Kidney epithelial cell (primary cell): ENCODE measurements around the gene BCL7A. TPM values are rescaled to one million over a fixed set of nuclear protein-coding genes. Genes with fewer than 3 reads are reported as not detected.
A peak's percentile ranks its signal among the peaks of the same experiment; 100 is the strongest.

Experiments
- DNase-seq: peaks from one replicate; pipeline ENCODE4 v3.0.0-alpha.2; 2010; ENCODE audit warnings: low read depth
- H3K27me3 ChIP-seq: 2 replicates; pipeline ENCODE4 v1.6.0; 2011; ENCODE audit warnings: low read length; ENCODE audit not compliant: control insufficient read depth, insufficient read depth
- H3K36me3 ChIP-seq: 2 replicates; pipeline ENCODE4 v1.5.1; 2011; ENCODE audit warnings: low read length; ENCODE audit not compliant: control insufficient read depth, insufficient read depth
- H3K4me3 ChIP-seq: 2 replicates; pipeline ENCODE4 v1.5.1; 2011; ENCODE audit warnings: low read depth, mild to moderate bottlenecking, control low read depth, low read length
- total RNA-seq: library from RNA; depleted of rRNA; stranded (reverse); fragments of >200 nt; gene quantifications from 2 replicates; pipeline ENCODE4 v1.2.3, GENCODE V29; 2015
- TF ChIP-seq, protein P1 (sequence below): IDR thresholded peaks from 2 replicates; pipeline ENCODE4 v1.5.1; 2011; ENCODE audit warnings: mild to moderate bottlenecking, moderate library complexity, low read length, control low read depth, inconsistent platforms; ENCODE audit not compliant: insufficient read depth, poor library complexity, severe bottlenecking

Gene BCL7A
- 20.5 and 23.8 TPM in 2 replicates for total RNA-seq

DNA sequence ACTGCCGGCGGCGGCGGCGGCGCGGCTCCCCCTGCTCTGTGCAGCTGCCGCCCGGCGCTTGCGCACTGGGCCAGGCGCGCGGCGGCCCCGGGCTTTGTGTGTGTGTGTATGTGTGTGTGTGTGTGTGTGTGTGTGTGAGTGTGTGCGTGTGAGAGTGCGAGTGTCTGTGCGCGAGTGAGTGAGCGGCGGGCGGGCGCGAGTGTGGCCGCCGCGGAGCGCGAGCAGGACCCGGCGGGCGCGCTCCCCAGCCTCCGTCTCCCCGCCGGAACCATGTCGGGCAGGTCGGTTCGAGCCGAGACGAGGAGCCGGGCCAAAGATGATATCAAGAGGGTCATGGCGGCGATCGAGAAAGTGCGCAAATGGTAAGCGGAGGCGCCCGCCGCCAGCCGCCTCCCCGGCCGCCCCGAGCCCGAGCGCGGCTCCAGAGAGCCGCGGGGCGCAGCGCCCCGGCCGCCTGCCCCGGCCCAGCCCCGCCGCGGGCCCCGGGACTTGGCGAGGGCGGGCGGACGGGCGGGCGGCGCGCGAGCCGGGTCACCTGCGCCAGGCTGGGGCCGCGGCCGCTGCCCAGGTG, at the start of gene BCL7A:
BCL7A (plus strand) TSS at position 63 of the 571 bp plus-strand sequence; CDS start at position 271, 208 bp downstream.
- peak within 1 kb of the TSS; percentile 65 for H3K4me3 ChIP-seq
- no peaks in the 10 kb centered on the region for H3K27me3 ChIP-seq
- no peak for DNase-seq
- H3K36me3 ChIP-seq, result no peaks in the 10 kb centered on the region
- TF ChIP-seq, protein P1, sequence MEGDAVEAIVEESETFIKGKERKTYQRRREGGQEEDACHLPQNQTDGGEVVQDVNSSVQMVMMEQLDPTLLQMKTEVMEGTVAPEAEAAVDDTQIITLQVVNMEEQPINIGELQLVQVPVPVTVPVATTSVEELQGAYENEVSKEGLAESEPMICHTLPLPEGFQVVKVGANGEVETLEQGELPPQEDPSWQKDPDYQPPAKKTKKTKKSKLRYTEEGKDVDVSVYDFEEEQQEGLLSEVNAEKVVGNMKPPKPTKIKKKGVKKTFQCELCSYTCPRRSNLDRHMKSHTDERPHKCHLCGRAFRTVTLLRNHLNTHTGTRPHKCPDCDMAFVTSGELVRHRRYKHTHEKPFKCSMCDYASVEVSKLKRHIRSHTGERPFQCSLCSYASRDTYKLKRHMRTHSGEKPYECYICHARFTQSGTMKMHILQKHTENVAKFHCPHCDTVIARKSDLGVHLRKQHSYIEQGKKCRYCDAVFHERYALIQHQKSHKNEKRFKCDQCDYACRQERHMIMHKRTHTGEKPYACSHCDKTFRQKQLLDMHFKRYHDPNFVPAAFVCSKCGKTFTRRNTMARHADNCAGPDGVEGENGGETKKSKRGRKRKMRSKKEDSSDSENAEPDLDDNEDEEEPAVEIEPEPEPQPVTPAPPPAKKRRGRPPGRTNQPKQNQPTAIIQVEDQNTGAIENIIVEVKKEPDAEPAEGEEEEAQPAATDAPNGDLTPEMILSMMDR, result no peak

DNA sequence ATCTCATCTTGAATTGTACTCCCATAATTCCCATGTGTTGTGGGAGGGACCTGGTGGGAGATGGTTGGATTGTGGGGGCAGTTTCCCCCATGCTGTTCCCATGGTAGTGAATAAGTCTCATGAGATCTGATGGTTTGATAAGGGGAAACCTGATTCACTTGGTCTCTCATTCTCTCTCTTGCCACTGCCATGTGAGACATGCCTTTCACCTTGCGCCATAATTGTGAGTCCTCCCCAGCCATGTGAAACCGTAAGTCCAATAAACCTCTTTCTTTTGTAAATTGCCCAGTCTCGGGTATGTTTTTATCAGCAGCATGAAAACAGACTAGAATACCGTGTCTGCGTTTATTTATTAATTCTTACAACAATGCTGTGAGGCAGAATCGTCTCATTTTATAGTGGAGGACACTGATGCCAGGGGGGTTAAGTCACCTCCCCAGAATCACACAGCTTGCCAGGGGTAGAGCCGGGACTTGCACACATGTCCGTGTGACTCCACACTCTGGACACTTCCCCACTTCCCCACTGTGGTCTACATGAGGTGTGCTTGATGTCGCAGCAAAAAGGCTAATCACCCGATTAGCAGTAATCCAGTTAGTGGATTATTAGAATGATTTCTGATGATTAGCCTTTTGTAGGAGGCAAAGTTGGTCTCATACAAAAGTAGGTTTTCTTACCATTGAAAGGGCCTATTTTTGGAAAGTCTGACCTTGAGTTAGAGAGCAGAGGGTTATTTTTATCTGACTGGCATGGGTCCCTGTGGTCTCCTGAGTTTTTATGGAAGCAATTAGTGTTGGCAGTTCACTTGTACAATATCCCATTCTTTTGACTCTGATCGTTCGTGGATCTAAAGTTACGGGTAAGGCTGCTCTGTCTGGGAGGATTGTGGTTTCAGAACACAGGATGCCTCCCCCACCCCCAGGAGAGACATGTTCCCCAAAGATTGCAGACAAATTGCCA, 47.4 kb upstream of the BCL7A start:
- TF ChIP-seq, protein P1, result no peak
- H3K4me3 ChIP-seq, result no peak overlapping the region
- H3K36me3 ChIP-seq, result no peaks in the 10 kb centered on the region
- H3K27me3 ChIP-seq, result no peaks in the 10 kb centered on the region
- DNase-seq, result no peak

DNA sequence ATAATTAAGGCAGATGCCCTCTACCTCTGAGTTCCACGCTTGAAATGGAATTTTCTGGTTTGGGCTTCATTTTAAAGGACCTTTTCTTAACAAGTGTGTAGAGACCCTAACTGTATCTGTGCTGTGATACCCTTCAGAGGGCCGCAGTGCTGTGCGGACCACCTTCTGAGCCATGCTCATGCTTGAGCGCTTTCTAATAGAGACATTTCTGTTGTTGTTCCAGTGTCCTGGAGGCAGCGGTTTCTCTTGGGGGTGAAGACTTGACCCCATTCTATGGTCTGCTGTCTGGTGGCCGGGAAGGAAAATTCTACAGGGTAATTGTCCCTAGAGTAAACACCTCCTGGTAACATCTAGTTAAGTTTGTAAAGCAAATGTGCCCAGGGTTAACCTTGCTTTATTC, 46.7 kb upstream of the BCL7A start:
- TF ChIP-seq, protein P1, result no peak
- Histone ChIP-seq H3K4me3 (no peak overlapping the region), H3K27me3 (no peaks in the 10 kb centered on the region), H3K36me3 (no peaks in the 10 kb centered on the region)
- DNase-seq, result no peak

DNA sequence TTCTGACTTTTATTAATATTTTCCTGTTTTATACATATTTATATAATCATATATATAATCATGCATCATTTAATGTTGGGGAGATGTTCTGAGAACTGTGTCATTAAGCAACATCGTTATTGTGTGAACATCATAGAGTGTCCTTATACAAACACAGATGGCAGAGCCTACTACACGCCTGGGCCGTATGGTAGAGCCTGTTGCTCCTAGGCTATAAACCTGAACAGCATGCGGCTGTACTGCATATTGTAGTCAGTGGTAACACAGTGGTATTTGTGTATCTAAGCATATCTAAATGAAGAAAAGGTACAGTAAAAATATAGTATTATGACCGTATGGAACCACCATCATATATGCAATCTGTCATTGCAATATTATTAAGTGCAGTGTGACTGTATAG, 44.7 kb upstream of the BCL7A start:
- H3K27me3 ChIP-seq, result no peaks in the 10 kb centered on the region
- no peaks in the 10 kb centered on the region for H3K36me3 ChIP-seq
- DNase-seq, result no peak
- TF ChIP-seq, protein P1, result no peak
- H3K4me3 ChIP-seq, result no peak overlapping the region

DNA sequence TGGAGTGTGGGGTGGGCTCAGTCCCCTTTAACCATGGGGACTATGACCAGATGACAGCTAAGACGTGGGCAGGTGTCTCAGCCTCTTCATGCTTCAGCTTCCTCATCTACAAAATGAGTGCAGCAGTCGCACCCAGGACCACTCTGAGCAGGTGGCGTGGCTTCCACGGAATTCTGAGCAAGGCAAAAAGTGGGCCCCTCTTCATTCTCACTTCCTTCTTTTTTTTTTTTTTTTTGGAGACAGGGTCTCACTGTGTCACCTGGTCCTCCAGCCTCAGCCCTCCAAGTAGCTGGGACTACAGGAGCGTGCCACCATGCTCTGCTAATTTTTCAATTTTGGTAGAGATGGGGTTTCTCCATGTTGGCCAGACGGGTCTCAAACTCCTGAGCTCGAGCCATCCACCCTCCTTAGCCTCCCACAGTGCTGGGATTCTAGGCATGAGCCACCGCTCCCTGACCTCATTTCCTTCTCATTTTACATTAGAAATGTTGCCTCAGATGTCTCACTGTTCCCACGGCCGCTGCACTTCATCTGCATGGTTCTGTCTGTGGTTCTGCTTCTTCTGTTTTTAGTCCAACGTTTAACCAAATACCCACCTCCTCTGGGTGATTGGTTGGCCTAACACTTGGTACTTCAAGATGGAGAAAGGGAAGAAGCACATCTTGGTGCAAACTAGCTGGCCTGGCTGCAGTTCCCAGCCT, 41.3 kb upstream of the BCL7A start:
- TF ChIP-seq, protein P1, result no peak
- no peak for DNase-seq

More for the DNA sequence above, 41.3 kb upstream of the BCL7A start:
- H3K36me3 ChIP-seq, result no peaks in the 10 kb centered on the region
- H3K4me3 ChIP-seq, result no peak overlapping the region
- no peaks in the 10 kb centered on the region for H3K27me3 ChIP-seq
